ENCODE results near the gene TMC8. TPM values are rescaled to one million over a fixed set of nuclear protein-coding genes. Genes with fewer than 3 reads are reported as not detected.
A peak's percentile ranks its signal among the peaks of the same experiment; 100 is the strongest.

The TMC8 gene
- total RNA-seq, 4 donors from 2014 or later: 1.2 to 40.8 (median 9.8) TPM

- peaks cover 16% of the 10 kb centered on the region for H3K27me3 ChIP-seq
Measured at GRCh38 chr17:78133179-78133951, 2.8 kb downstream of the TMC8 start.

GRCh38 chr17:78133971-78134898, 3.7 kb downstream of the TMC8 start:
- in situ Hi-C loops (cut with MboI; ENCODE audit: low pct_ligation_motif_present in 1 of 4, low pct_unique_long_range_greater_than_20kb in 1 of 4, low sequenced_read_pairs in 3 of 4): no loop called here
- intact Hi-C loops (cut with DNase I; ENCODE audit: low total_unique reads): no loop called here
- DNase-seq: peak; percentile 82
- H3K9me3 ChIP-seq: no peaks in the 10 kb centered on the region
- WGBS, 2 donors (ENCODE audit: low coverage in 1 of 2): 44 to 69% methylated on average over 12 to 39 of the region's 39 CpGs
- H3K36me3 ChIP-seq: no peaks in the 10 kb centered on the region
- H3K27me3 ChIP-seq: peaks cover 16% of the 10 kb centered on the region
- peaks cover 15 to 32% (median 20%) of the 10 kb centered on the region in 4 donors for H3K4me1 ChIP-seq
- peak overlapping the region in 1 of 4 donors; percentile 88 for H3K27ac ChIP-seq
- H3K4me3 ChIP-seq: no peak overlapping the region
- TF ChIP-seq CTCF (IDR thresholded peaks at IDR 0.05) (peak; percentile 37 to 68 (median 60)), POLR2AphosphoS5 (IDR thresholded peaks at IDR 0.05) (no peak)

More at GRCh38 chr17:78133179-78133951, 2.8 kb downstream of the TMC8 start:
- H3K27ac ChIP-seq: peak overlapping the region in 1 of 4 donors; percentile 88
- no peak overlapping the region for H3K4me3 ChIP-seq
- DNase-seq: no peak
- intact Hi-C loops (cut with DNase I; ENCODE audit: low total_unique reads) (no loop called here), in situ Hi-C loops (cut with MboI; ENCODE audit: low pct_ligation_motif_present in 1 of 4, low pct_unique_long_range_greater_than_20kb in 1 of 4, low sequenced_read_pairs in 3 of 4) (no loop called here)
- peaks cover 15 to 41% (median 28%) of the 10 kb centered on the region in 4 donors for H3K4me1 ChIP-seq
- H3K36me3 ChIP-seq: no peaks in the 10 kb centered on the region
- 86% methylated on average over 30 of the region's 30 CpGs; no CpG with 5 or more reads in 1 of the 2 donors for WGBS, 2 donors (ENCODE audit: low coverage in 1 of 2)
- no peaks in the 10 kb centered on the region for H3K9me3 ChIP-seq
- TF ChIP-seq CTCF (IDR thresholded peaks at IDR 0.05): no peak
- TF ChIP-seq POLR2A (IDR thresholded peaks at IDR 0.05): no peak
- no peak for TF ChIP-seq POLR2AphosphoS5 (IDR thresholded peaks at IDR 0.05)
- no peak for TF ChIP-seq EP300 (IDR thresholded peaks at IDR 0.05; ENCODE audit: low read depth)

- 78% methylated on average over 7 of the region's 9 CpGs; no CpG with 5 or more reads in 1 of the 2 donors for WGBS, 2 donors (ENCODE audit: low coverage in 1 of 2)
- TF ChIP-seq POLR2AphosphoS5 (IDR thresholded peaks at IDR 0.05) (no peak), CTCF (IDR thresholded peaks at IDR 0.05) (no peak), POLR2A (IDR thresholded peaks at IDR 0.05) (no peak), EP300 (IDR thresholded peaks at IDR 0.05; ENCODE audit: low read depth) (no peak)
- Histone ChIP-seq H3K4me1 (peaks cover 11 to 28% (median 19%) of the 10 kb centered on the region in 4 donors), H3K4me3 (no peak overlapping the region), H3K27me3 (peaks cover 16% of the 10 kb centered on the region), H3K9me3 (no peaks in the 10 kb centered on the region), H3K27ac (no peak overlapping the region), H3K36me3 (no peaks in the 10 kb centered on the region)
- intact Hi-C loops (cut with DNase I; ENCODE audit: low total_unique reads) (no loop called here), in situ Hi-C loops (cut with MboI; ENCODE audit: low pct_ligation_motif_present in 1 of 4, low pct_unique_long_range_greater_than_20kb in 1 of 4, low sequenced_read_pairs in 3 of 4) (no loop called here)
- no peak for DNase-seq
Measured at GRCh38 chr17:78134899-78135385, 4.4 kb downstream of the TMC8 start.

Measured in transverse colon (tissue), 4 donors.